22Rv1 (cell line): ENCODE data around the gene PCSK1N.
"Not testable (repeated sequence)": the region's sequence is repeated elsewhere in the genome, so short reads cannot be mapped to it uniquely, and the experiment has no call there.

ENCODE experiments used
- H3K27ac ChIP-seq: fragments of 450-650 bp; 2 replicates; pipeline ENCODE4 v1.5.1; 2017
- ZFX ChIP-seq: fragments of 450-650 bp; IDR thresholded peaks from 2 replicates; pipeline ENCODE4 v1.6.1; 2017; ENCODE audit warnings: antibody characterized with exemption, borderline replicate concordance
- TF ChIP-seq, protein P1 (sequence below): fragments of 450-650 bp; IDR thresholded peaks from 2 replicates; pipeline ENCODE4 v1.5.1; 2017; ENCODE audit warnings: mild to moderate bottlenecking

Gene PCSK1N, protein sequence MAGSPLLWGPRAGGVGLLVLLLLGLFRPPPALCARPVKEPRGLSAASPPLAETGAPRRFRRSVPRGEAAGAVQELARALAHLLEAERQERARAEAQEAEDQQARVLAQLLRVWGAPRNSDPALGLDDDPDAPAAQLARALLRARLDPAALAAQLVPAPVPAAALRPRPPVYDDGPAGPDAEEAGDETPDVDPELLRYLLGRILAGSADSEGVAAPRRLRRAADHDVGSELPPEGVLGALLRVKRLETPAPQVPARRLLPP

DNA sequence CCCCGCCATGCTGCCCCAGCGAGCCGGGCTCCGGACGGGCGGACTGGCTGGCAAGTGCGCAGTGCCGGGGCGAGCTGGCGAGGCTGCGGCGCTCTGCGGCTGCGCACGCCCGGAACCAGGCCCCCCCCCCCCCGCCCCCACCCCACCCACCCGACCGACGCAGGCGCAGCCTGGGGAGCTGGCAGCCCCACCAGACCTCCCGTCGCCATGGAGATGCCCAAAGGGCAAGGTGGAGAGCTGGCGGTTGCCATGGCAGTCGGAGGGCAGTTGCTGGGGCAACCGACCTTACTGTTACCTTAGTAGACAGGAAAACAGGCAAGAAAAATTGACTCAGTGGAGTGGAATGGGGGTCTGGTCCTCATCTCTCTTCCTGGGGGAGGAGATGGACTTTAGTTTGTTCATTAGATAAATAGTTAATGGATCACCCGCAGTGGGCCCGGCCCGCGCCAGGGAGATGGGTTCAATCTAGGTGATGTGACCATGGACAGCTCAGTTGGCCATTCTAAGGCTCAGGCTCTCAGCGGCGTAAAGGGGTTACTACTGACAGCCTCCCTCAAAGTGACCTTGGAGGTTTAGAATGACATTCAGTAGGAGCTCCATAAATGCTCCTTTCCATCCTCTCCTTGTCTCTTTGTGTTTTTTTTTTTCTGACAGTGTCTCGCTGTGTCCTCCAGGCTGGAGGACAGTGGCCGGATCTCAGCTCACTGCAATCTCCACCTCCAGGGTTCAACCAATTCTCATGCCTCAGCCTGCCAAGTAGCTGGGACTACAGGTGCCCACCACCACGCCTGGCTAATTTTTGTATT, at the start of gene PCSK1N:
PCSK1N (minus strand) TSS at position 87 of the 806 bp plus-strand sequence; CDS start at position 9, 78 bp downstream.
- TF ChIP-seq, protein P1, sequence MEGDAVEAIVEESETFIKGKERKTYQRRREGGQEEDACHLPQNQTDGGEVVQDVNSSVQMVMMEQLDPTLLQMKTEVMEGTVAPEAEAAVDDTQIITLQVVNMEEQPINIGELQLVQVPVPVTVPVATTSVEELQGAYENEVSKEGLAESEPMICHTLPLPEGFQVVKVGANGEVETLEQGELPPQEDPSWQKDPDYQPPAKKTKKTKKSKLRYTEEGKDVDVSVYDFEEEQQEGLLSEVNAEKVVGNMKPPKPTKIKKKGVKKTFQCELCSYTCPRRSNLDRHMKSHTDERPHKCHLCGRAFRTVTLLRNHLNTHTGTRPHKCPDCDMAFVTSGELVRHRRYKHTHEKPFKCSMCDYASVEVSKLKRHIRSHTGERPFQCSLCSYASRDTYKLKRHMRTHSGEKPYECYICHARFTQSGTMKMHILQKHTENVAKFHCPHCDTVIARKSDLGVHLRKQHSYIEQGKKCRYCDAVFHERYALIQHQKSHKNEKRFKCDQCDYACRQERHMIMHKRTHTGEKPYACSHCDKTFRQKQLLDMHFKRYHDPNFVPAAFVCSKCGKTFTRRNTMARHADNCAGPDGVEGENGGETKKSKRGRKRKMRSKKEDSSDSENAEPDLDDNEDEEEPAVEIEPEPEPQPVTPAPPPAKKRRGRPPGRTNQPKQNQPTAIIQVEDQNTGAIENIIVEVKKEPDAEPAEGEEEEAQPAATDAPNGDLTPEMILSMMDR: no peak
- H3K27ac ChIP-seq: peak within 1 kb of the TSS; percentile 40

DNA sequence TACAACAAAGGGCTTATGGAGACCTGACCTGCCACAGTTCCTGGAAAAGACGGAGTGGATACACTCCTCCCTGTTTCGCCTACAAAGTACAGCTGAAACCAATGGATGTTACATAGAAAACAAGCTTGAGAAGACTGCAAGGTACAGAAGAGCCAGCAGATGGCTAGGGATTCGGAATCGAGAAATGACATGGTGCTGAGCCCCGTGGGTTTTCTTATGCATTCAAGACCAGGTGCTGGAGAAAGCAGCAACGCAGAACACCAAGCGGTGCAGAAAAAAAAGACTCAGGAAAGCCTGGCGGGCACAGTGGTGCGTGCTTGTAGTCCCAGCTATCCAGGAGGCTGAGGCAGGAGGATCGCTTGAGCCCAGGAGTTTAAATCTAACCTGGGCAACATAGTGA, 48.3 kb upstream of the PCSK1N start:
- TF ChIP-seq, protein P1: no peak
- TF ChIP-seq ZFX: no peak
- H3K27ac ChIP-seq: no peak overlapping the region

GRCh38 chrX:48876944-48877343, 41.5 kb upstream of the PCSK1N start:
- H3K27ac ChIP-seq: not testable (repeated sequence)

GRCh38 chrX:48872017-48872416, 36.6 kb upstream of the PCSK1N start:
- not testable (repeated sequence) for H3K27ac ChIP-seq

- no peak for TF ChIP-seq ZFX
- TF ChIP-seq, protein P1: no peak
- no peak overlapping the region for H3K27ac ChIP-seq
These were observed 28.8 kb upstream of the PCSK1N start for GRCh38 chrX:48864210-48864609.

- TF ChIP-seq, protein P1: no peak
- TF ChIP-seq ZFX: no peak
- H3K27ac ChIP-seq: no peak overlapping the region
These were observed 19.5 kb upstream of the PCSK1N start for GRCh38 chrX:48854898-48855297.

GRCh38 chrX:48854121-48854804, 18.9 kb upstream of the PCSK1N start:
- H3K27ac ChIP-seq: not testable (repeated sequence)

GRCh38 chrX:48853494-48853893, 18.1 kb upstream of the PCSK1N start:
- not testable (repeated sequence) for H3K27ac ChIP-seq

DNA sequence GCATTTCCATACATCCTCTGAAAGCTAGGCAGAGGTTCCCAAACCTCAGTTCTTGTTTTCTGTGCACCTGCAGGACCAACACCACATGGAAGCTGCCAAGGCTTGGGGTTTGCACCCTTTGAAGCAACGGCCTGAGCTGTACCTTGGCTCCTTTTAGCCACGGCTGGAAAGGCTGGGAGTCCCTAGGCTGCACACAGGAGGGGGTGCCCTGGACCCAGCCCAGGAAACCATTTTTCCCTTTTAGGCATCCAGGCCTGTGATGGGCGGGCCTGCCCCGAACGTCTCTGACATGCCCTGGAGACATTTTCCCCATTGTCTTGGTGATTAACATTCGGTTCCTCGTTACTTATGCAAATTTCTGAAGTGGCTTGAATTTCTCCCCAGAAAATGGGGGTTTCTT, 17.4 kb upstream of the PCSK1N start:
- no peak overlapping the region for H3K27ac ChIP-seq
- TF ChIP-seq, protein P1: no peak
- TF ChIP-seq ZFX: no peak
